ENCODE measurements around the gene ARPC1B. TPM values are rescaled to one million over a fixed set of nuclear protein-coding genes. Genes with fewer than 3 reads are reported as not detected.

ARPC1B gene
- total and polyA plus RNA-seq, 2 of the 8 experiments (the other 6 are each of a cell fraction or from before 2014, with no cell fraction given): 64.5 to 115 TPM

DNA sequence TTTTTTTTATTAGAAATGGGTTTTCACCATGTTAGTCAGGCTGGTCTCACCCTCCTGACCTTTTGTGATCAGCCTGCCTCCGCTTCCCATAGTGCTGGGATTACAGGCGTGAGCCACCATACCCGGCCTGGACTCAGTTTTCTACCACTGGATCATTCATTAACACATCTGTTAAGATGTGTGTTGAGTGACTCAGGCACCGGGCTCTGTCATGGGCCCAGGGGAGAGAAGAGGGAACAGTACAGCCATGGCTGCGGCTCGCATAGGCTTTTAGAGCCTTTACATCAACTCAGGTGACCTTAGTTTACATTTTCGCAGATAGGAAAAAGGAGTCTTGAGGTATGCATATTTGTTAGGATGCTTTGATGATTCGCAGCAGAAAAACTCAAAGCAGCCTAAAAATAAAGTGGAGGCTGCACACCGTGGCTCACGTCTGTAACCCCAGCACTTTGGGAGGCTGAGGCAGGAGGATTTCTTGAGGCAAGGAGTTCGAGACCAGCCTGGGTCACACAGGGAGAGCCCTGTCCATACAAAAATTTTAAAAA, 3.1 kb upstream of the ARPC1B start:
- Histone ChIP-seq H3K23me2 (ENCODE audit: low read depth, low read length) (0 out of 2 replicates have a peak, but pooled peaks cover 6% of the 10 kb centered on the region), H3K23ac (ENCODE audit: insufficient read length) (no peak overlapping the region), H4K8ac (ENCODE audit: extremely low read depth, insufficient read depth, low read length) (no peak overlapping the region), H2BK15ac (ENCODE audit: low read length) (no peak overlapping the region), H4K5ac (ENCODE audit: insufficient read length, low read depth, low read length) (no peak overlapping the region), H2AK5ac (ENCODE audit: low read depth, low read length) (no peak overlapping the region), H3K56ac (replicated peaks; ENCODE audit: insufficient read length, low read depth, low read length) (no peak overlapping the region), H2BK20ac (ENCODE audit: low read length) (no peak overlapping the region), H3K27ac (ENCODE audit: low read depth, low read length) (no peak overlapping the region), H2BK12ac (ENCODE audit: low read depth, low read length) (no peak overlapping the region), H3K79me2 (ENCODE audit: control insufficient read depth in 1 of 2, insufficient read depth in 2 of 2, low read length in 2 of 2) (peaks cover 0 to 5% of the 10 kb centered on the region in 2 experiments; a peak in 2 of 4 replicates), H3K4ac (replicated peaks; ENCODE audit: insufficient read length, low read depth, low read length) (no peak overlapping the region), H4K91ac (replicated peaks; ENCODE audit: insufficient read length, low read length) (no peak overlapping the region), H3K27me3 (replicated peaks in 1 of 4; ENCODE audit: control insufficient read depth in 3 of 4, extremely low read depth in 1 of 4, insufficient read depth in 3 of 4, low read length in 3 of 4) (no peaks in the 10 kb centered on the region), H3K14ac (ENCODE audit: insufficient read length) (no peak overlapping the region), H3K79me1 (ENCODE audit: low read depth, low read length) (peaks cover 3% of the 10 kb centered on the region; the same call in 1 of the 2 replicates), H3K4me2 (ENCODE audit: insufficient read depth in 1 of 2, low read depth in 2 of 2, low read length in 2 of 2) (no peak overlapping the region), H4K20me1 (replicated peaks in 1 of 2; ENCODE audit: control insufficient read depth in 1 of 2, insufficient read depth in 2 of 2, low read length in 2 of 2) (peaks cover 2 to 4% of the 10 kb centered on the region in 2 experiments), H3K9ac (replicated peaks in 1 of 4; ENCODE audit: extremely low read depth in 1 of 4, low read depth in 3 of 4, low read length in 3 of 4) (no peak overlapping the region), H3K9me3 (ENCODE audit: insufficient read depth in 2 of 2, low read depth in 1 of 2, low read length in 1 of 2) (no peaks in the 10 kb centered on the region), H2AFZ (ENCODE audit: low read length) (no peak overlapping the region), H3K36me3 (ENCODE audit: control insufficient read depth in 2 of 4, insufficient read depth in 4 of 4, low read length in 3 of 4) (no peaks in the 10 kb centered on the region), H2BK5ac (ENCODE audit: low read depth, low read length) (no peak overlapping the region), H3K18ac (ENCODE audit: extremely low read depth, low read length) (no peak overlapping the region; the same call in 1 of the 2 replicates), H3K4me1 (replicated peaks in 1 of 4; ENCODE audit: control insufficient read depth in 3 of 4, insufficient read depth in 4 of 4, low read length in 3 of 4) (peaks cover 0 to 7% (median 4%) of the 10 kb centered on the region in 4 experiments; a peak in 6 of 7 replicates), H3K4me3 (ENCODE audit: extremely low read depth in 1 of 4, insufficient read depth in 2 of 4, low read depth in 3 of 4, low read length in 4 of 4) (no peak overlapping the region), H2BK120ac (replicated peaks; ENCODE audit: low read depth, low read length) (no peak overlapping the region)
- TF ChIP-seq, protein P1, sequence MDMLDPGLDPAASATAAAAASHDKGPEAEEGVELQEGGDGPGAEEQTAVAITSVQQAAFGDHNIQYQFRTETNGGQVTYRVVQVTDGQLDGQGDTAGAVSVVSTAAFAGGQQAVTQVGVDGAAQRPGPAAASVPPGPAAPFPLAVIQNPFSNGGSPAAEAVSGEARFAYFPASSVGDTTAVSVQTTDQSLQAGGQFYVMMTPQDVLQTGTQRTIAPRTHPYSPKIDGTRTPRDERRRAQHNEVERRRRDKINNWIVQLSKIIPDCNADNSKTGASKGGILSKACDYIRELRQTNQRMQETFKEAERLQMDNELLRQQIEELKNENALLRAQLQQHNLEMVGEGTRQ (IDR thresholded peaks at IDR 0.05; ENCODE audit: low read length): no peak
- TF ChIP-seq, protein P2, sequence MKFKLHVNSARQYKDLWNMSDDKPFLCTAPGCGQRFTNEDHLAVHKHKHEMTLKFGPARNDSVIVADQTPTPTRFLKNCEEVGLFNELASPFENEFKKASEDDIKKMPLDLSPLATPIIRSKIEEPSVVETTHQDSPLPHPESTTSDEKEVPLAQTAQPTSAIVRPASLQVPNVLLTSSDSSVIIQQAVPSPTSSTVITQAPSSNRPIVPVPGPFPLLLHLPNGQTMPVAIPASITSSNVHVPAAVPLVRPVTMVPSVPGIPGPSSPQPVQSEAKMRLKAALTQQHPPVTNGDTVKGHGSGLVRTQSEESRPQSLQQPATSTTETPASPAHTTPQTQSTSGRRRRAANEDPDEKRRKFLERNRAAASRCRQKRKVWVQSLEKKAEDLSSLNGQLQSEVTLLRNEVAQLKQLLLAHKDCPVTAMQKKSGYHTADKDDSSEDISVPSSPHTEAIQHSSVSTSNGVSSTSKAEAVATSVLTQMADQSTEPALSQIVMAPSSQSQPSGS (IDR thresholded peaks at IDR 0.05; ENCODE audit: low read length): no peak
- no peak for TF ChIP-seq SIX5 (IDR thresholded peaks at IDR 0.05; ENCODE audit: low read depth, low read length)
- TF ChIP-seq, protein P3, sequence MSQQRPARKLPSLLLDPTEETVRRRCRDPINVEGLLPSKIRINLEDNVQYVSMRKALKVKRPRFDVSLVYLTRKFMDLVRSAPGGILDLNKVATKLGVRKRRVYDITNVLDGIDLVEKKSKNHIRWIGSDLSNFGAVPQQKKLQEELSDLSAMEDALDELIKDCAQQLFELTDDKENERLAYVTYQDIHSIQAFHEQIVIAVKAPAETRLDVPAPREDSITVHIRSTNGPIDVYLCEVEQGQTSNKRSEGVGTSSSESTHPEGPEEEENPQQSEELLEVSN (IDR thresholded peaks at IDR 0.05): no peak
- TF ChIP-seq CHD1 (IDR thresholded peaks at IDR 0.05; ENCODE audit: low read depth, low read length): no peak
- TF ChIP-seq, protein P4, sequence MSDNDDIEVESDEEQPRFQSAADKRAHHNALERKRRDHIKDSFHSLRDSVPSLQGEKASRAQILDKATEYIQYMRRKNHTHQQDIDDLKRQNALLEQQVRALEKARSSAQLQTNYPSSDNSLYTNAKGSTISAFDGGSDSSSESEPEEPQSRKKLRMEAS (IDR thresholded peaks at IDR 0.05): no peak
- ChIA-PET CTCF (ENCODE audit: partially characterized antibody) (interaction anchor here (0.6 to 1.7 kb wide), 5 partner anchors 8 to 61 kb away, joined by 3 to 5 read pairs (median 5); no protein-coding TSS in a partner anchor), POLR2A (ENCODE audit: partially characterized antibody) (interaction anchor here (0.6 to 5.5 kb wide), 4 partner anchors 13 to 455 kb away, joined by 3 to 49 read pairs (median 4); no protein-coding TSS in a partner anchor)
- FAIRE-seq (no peak), DNase-seq (ENCODE audit: low read depth in 1 of 2, low spot score in 2 of 2) (no peak)
- WGBS, 2 experiments (ENCODE audit: extremely low coverage in 1 of 2, insufficient coverage in 1 of 2, insufficient read length in 1 of 2, insufficient replicate concordance in 2 of 2, low coverage in 1 of 2, low lambda C conversion rate in 2 of 2, missing lambda C conversion rate in 1 of 2): 97% methylated on average over 11 of the region's 11 CpGs; no CpG with 5 or more reads in 1 of the 2 experiments

Data from H1 (cell line).